Stomach (tissue), 9 donors: ENCODE data around the gene TYROBP. TPM values are rescaled to one million over a fixed set of nuclear protein-coding genes. Genes with fewer than 3 reads are reported as not detected.

Source experiments
- DNase-seq, 2 donors: peaks; one replicate each; pipeline versions ENCODE4 v3.0.0 to v3.0.0-alpha.2; 2013 to 2019
- H3K27ac ChIP-seq, 5 donors: fragments of 200-600 bp in 4 of 5; sonication (generic) in 4 of 5; one replicate each; pipeline ENCODE4 v1.5.1; 2013 to 2019; ENCODE audit warnings: mild to moderate bottlenecking in 1 of 5, moderate library complexity in 1 of 5
- H3K27me3 ChIP-seq, 3 donors: fragments of 200-600 bp; sonication (generic); one replicate each; pipeline ENCODE4 v1.5.1; 2017 to 2019; ENCODE audit warnings: mixed run types in 1 of 3
- H3K36me3 ChIP-seq, 4 donors: fragments of 200-600 bp; sonication (generic); 1 replicate in 3 of 4; 2 replicates in 1 of 4; pipeline ENCODE4 v1.5.1; 2016 to 2019
- H3K4me1 ChIP-seq, 4 donors: fragments of 200-600 bp; sonication (generic); one replicate each; pipeline ENCODE4 v1.5.1; 2016 to 2019
- H3K4me3 ChIP-seq, 4 donors: fragments of 200-600 bp; sonication (generic) in 3 of 4; one replicate each; pipeline ENCODE4 v1.5.1; 2016 to 2019; ENCODE audit warnings: mild to moderate bottlenecking in 1 of 4
- H3K9me3 ChIP-seq, 4 donors: fragments of 200-600 bp; sonication (generic); one replicate each; pipeline ENCODE4 v1.5.1; 2016 to 2019
- CTCF ChIP-seq, 7 experiments: fragments of 450-650 bp in 4 of 7; fragments of 200-600 bp in 3 of 7; sonication (generic) in 3 of 7; IDR thresholded peaks; one replicate each; pipeline ENCODE4 v1.5.1; 2016 to 2019; ENCODE audit warnings: antibody characterized with exemption in 7 of 7, control low read depth in 2 of 7, mild to moderate bottlenecking in 1 of 7
- EP300 ChIP-seq: sonication (generic); formaldehyde crosslinking; IDR thresholded peaks from one replicate; pipeline ENCODE4 v1.6.1; 2017; ENCODE audit warnings: antibody characterized with exemption
- POLR2A ChIP-seq, 4 donors: fragments of 450-650 bp; IDR thresholded peaks; one replicate each; pipeline ENCODE4 v1.6.1; 2016; ENCODE audit warnings: antibody characterized with exemption in 4 of 4, control low read depth in 2 of 4, mild to moderate bottlenecking in 1 of 4, moderate library complexity in 1 of 4
- POLR2AphosphoS5 ChIP-seq, 3 donors: sonication (generic); formaldehyde crosslinking; IDR thresholded peaks; one replicate each; pipeline ENCODE4 v1.6.1; 2016; ENCODE audit warnings: antibody characterized with exemption in 3 of 3
- WGBS, 5 donors: extraction: QIAGEN DNeasy Blood & Tissue Kit in 3 of 5; methylation state at CpG; one replicate each; pipeline versions ENCODE4 v1.1.5 to v1.1.7; 2013 to 2018; 5-methylcytosine and 5-hydroxymethylcytosine counted together
- intact Hi-C: fragments of 100-400 bp; cut with DNase I; formaldehyde crosslinking; loops from one replicate; pipeline ENCODE4 v1.15.1; 2023; ENCODE audit warnings: low total_unique reads
- polyA plus RNA-seq, 3 donors: library from polyadenylated mRNA; stranded (reverse); fragments of 200-250 nt; gene quantifications; one replicate each; pipeline ENCODE4 v1.2.3, GENCODE V29; 2013
- total RNA-seq, 5 donors: library from RNA; depleted of rRNA; stranded (reverse); fragments of >200 nt; gene quantifications; one replicate each; pipeline versions ENCODE4 v1.1.0 to v1.2.3, GENCODE V29; 2014 to 2016
- donor health status: healthy with polysubstance abuse.
- donor health status: Bipolar disorder and iron deficiency.
- donor health status: healthy.

TYROBP gene
- total and polyA plus RNA-seq, 8 donors = 9.4 to 106 (median 55.4) TPM; not detected in 2

GRCh38 chr19:35885225-35885738 lies 22.8 kb downstream of the TYROBP start:
- Histone ChIP-seq H3K27me3 (peaks cover 0 to 4% (median 0%) of the 10 kb centered on the region in 3 donors), H3K4me3 (no peak overlapping the region), H3K27ac (no peak overlapping the region), H3K36me3 (peaks cover 24 to 38% (median 36%) of the 10 kb centered on the region in 4 donors), H3K9me3 (no peaks in the 10 kb centered on the region), H3K4me1 (no peaks in the 10 kb centered on the region)
- no peak for DNase-seq
- TF ChIP-seq EP300 (no peak), CTCF (IDR thresholded peaks at IDR 0.05) (no peak)
- intact Hi-C loops = no loop called here
- WGBS, 5 donors = 87 to 95% (median 91%) methylated on average over 6 of the region's 6 CpGs

- intact Hi-C loops = loop anchor here (5.0 kb wide), 1 partner anchor 48 kb away; no protein-coding TSS in a partner anchor
- H3K27me3 ChIP-seq = peaks cover 0 to 14% (median 0%) of the 10 kb centered on the region in 3 donors
- H3K9me3 ChIP-seq = no peaks in the 10 kb centered on the region
- WGBS, 5 donors = 48 to 71% (median 61%) methylated on average over 2 of the region's 2 CpGs
- TF ChIP-seq CTCF (IDR thresholded peaks at IDR 0.05) (no peak), POLR2A (IDR thresholded peaks at IDR 0.05) (no peak), EP300 (no peak), POLR2AphosphoS5 (IDR thresholded peaks at IDR 0.05) (no peak)
- peaks cover 0 to 10% (median 2%) of the 10 kb centered on the region in 4 donors for H3K4me1 ChIP-seq
- H3K4me3 ChIP-seq = no peak overlapping the region
- H3K27ac ChIP-seq = no peak overlapping the region
- peaks cover 10 to 24% (median 22%) of the 10 kb centered on the region in 4 donors for H3K36me3 ChIP-seq
- no peak for DNase-seq
Measured at GRCh38 chr19:35883882-35884281, 24.2 kb downstream of the TYROBP start.

- peak in 1 of 2 donors; percentile 90 for DNase-seq
- H3K4me1 ChIP-seq = peaks cover 0 to 10% (median 2%) of the 10 kb centered on the region in 4 donors
- peaks cover 0 to 24% (median 0%) of the 10 kb centered on the region in 3 donors for H3K27me3 ChIP-seq
- no peak overlapping the region for H3K4me3 ChIP-seq
- WGBS, 5 donors = 21 to 29% (median 24%) methylated on average over 8 of the region's 8 CpGs
- TF ChIP-seq CTCF (IDR thresholded peaks at IDR 0.05) (peak in 5 of 7 experiments; percentile 35 to 64 (median 49)), POLR2A (IDR thresholded peaks at IDR 0.05) (no peak)
- no peaks in the 10 kb centered on the region for H3K9me3 ChIP-seq
- H3K36me3 ChIP-seq = peaks cover 0 to 9% (median 6%) of the 10 kb centered on the region in 4 donors
- no peak overlapping the region for H3K27ac ChIP-seq
- intact Hi-C loops = loop anchor here (5.0 kb wide), 1 partner anchor 50 kb away; no protein-coding TSS in a partner anchor
Measured at GRCh38 chr19:35882114-35882832, 25.8 kb downstream of the TYROBP start.

GRCh38 chr19:35879770-35880317 lies 28.3 kb downstream of the TYROBP start:
- Histone ChIP-seq H3K4me1 (peaks cover 0 to 10% (median 2%) of the 10 kb centered on the region in 4 donors), H3K9me3 (no peaks in the 10 kb centered on the region), H3K4me3 (no peak overlapping the region), H3K27ac (no peak overlapping the region), H3K36me3 (peaks cover 0 to 13% (median 0%) of the 10 kb centered on the region in 4 donors), H3K27me3 (peaks cover 0 to 24% (median 0%) of the 10 kb centered on the region in 3 donors)
- peak; percentile 89 to 95 for DNase-seq
- TF ChIP-seq CTCF (IDR thresholded peaks at IDR 0.05) (no peak), POLR2AphosphoS5 (IDR thresholded peaks at IDR 0.05) (peak in 1 of 3 donors; percentile 67), EP300 (no peak), POLR2A (IDR thresholded peaks at IDR 0.05) (no peak)
- intact Hi-C loops = loop anchor here (5.0 kb wide), 1 partner anchor 52 kb away; no protein-coding TSS in a partner anchor
- 2 to 5% (median 4%) methylated on average over 20 to 28 of the region's 28 CpGs for WGBS, 5 donors
